Esophagus squamous epithelium (tissue), 4 donors: ENCODE measurements around the gene RUNX1.

ENCODE experiments used
- CTCF ChIP-seq, 6 experiments: fragments of 450-650 bp in 4 of 6; fragments of 200-600 bp in 2 of 6; sonication (generic) in 2 of 6; IDR thresholded peaks; one replicate each; pipeline ENCODE4 v1.5.1; 2016 to 2019; ENCODE audit warnings: antibody characterized with exemption in 6 of 6, mild to moderate bottlenecking in 4 of 6, moderate library complexity in 4 of 6
- POLR2A ChIP-seq, 4 donors: fragments of 450-650 bp; IDR thresholded peaks; one replicate each; pipeline ENCODE4 v1.6.1; 2017; ENCODE audit warnings: antibody characterized with exemption in 4 of 4, mild to moderate bottlenecking in 4 of 4, moderate library complexity in 3 of 4

- TF ChIP-seq POLR2A (IDR thresholded peaks at IDR 0.05): no peak
- TF ChIP-seq CTCF (IDR thresholded peaks at IDR 0.05): no peak
These were observed 10.3 kb downstream of the RUNX1 start for GRCh38 chr21:35038772-35039319.
